Kidney glomerular epithelial cell (primary cell): ENCODE measurements around the gene FAM118A.

ENCODE experiments used
- DNase-seq: peaks from one replicate; lab custom pipeline; 2025; lab: John Stamatoyannopoulos, UW

FAM118A gene

DNA sequence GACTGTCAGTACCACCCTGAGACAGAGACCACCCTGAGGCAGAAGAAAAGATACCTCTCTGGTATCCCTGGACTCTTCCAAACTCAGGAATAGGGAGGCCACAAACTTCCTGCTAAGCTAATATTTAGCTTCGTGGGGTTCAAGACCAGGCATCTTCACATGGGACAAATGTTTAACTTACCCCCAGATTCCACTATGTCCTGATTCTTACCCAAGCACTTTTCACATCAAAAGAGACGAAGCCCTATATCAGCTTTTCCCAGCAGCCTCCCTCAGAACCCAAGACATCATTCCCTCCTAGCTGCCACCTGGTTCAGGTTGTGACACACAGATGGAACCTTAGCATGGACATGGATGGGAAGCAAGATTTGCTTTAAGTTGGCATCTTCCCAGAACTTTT lies 71.6 kb downstream of the FAM118A start:
- no peak for DNase-seq

DNA sequence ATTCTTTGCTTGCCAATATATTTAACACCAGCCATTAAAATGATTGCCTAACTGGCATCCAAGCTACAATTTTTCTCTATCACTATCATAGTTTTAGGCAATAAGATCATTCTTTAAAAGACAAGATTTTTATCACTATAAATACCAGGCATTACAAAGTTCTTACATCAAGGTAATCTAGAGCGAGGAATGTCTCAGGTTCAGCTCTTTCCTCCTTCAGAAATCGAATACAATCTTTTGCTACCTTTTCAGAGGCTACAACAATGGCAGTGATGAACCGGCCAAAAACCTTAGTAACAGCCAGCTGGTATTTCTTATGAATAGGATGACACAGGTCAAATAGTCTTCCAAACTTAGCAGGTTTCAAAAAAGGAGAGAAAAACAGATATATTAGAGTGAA lies 79.8 kb downstream of the FAM118A start:
- no peak for DNase-seq
